ENCODE measurements around the gene SLC25A24.
A peak's percentile ranks its signal among the peaks of the same experiment; 100 is the strongest.
"Not testable (repeated sequence)": the region's sequence is repeated elsewhere in the genome, so short reads cannot be mapped to it uniquely, and the experiment has no call there.

SLC25A24 gene

GRCh38 chr1:108199781-108200686 is at the start of gene SLC25A24:
SLC25A24 (minus strand) TSS chr1:108200343; CDS start chr1:108200138, 205 bp downstream.
- peak; percentile 42 to 50 for DNase-seq (ENCODE audit: low read depth in 2 of 2)

DNA sequence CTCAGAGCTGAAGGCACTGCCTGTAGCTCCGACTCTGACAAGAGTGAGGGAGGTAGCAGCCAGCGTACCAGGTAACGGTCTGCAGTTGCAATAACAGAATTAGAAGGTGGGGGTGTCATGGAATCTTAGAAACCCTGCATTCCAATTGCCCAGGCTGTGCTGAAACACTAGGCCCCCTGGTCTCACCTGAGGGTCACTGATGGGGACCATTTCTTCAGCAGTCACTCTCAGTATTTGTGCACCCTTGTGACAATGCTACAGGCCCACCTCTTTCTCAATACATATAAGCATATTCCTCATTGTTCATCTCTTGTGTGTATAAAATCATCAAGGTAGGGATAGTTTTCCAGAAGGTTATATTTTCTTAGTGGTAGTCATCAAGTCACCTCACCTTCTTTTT is 43.8 kb upstream of the SLC25A24 start, which contains the start of gene NBPF4:
TSS of gene NBPF4 (minus strand) at position 101 of the 400 bp plus-strand sequence. CDS start 315 bp downstream, outside the sequence.
- DNase-seq (ENCODE audit: low read depth in 2 of 2), result not testable (repeated sequence)

DNA sequence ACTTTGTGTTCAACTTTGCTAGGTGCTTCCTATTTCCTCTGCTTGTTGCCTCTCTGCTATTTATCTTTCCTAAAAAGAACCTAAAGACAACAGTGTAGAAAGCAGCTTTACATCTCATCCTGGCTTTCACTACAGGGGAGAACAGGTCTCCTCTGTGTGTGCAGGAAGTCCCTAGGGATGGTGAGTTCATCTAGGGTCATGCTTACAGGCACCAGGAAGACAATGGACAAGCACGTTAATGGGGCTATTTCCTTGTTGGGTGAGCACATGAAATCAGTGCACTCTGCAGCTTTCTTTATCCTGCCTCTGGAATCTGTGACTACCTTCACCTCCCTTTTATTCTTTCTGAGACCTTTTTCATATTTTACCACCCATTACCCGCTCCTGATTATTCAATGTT is 39.3 kb upstream of the SLC25A24 start:
- not testable (repeated sequence) for DNase-seq (ENCODE audit: low read depth in 2 of 2)

DNA sequence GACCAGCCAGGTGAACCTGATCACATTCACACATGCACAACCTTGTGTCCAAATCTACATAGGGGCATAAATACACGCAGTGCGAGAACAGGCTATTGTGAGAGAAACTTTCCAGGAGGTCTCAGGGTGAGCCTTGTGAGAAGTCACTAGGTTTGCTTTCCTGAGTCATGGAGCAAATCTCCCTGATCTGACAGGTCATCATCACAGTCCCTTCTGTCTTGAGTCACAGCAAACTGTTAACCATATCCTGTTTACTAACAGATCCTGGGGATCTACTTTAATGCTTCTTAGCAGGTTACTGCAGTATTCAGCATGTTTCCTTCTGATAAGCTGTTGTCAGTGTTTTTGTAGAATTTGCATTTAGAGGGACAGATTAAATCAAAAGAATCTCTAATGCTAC is 35.2 kb upstream of the SLC25A24 start:
- DNase-seq (ENCODE audit: low read depth in 2 of 2), result not testable (repeated sequence)

- not testable (repeated sequence) for DNase-seq (ENCODE audit: low read depth in 2 of 2)
Measured at GRCh38 chr1:108232183-108232582, 32.0 kb upstream of the SLC25A24 start.

DNA sequence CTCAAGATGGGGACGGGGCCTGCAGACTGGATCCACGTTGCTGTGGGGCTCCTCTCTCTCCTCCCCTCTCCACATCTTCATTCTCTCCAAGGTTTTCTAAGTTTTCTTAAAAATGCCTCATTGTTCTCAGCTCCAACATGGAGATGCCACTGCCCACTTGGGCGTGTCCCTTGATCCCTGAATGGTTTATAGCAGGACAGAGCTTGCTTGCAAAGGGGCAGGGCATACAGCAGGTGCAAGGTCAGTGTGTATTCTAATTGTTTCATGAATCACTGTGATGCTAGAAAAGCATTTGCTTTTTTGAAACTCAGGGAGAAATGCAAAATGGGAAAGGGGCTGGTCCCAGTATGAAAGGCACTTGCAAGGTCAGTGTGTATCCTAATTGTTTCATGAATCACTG is 29.8 kb upstream of the SLC25A24 start:
- not testable (repeated sequence) for DNase-seq (ENCODE audit: low read depth in 2 of 2)

- DNase-seq (ENCODE audit: low read depth in 2 of 2), result not testable (repeated sequence)
Measured at GRCh38 chr1:108227772-108228171, 27.6 kb upstream of the SLC25A24 start.

- DNase-seq (ENCODE audit: low read depth in 2 of 2), result not testable (repeated sequence)
Measured at GRCh38 chr1:108226855-108227254, 26.7 kb upstream of the SLC25A24 start.

- DNase-seq (ENCODE audit: low read depth in 2 of 2), result not testable (repeated sequence)
Measured at GRCh38 chr1:108223226-108223625, 23.1 kb upstream of the SLC25A24 start.

- DNase-seq (ENCODE audit: low read depth in 2 of 2), result not testable (repeated sequence)
Measured at GRCh38 chr1:108217515-108218174, 17.5 kb upstream of the SLC25A24 start.

GRCh38 chr1:108217007-108217406 is 16.9 kb upstream of the SLC25A24 start:
- not testable (repeated sequence) for DNase-seq (ENCODE audit: low read depth in 2 of 2)

DNA sequence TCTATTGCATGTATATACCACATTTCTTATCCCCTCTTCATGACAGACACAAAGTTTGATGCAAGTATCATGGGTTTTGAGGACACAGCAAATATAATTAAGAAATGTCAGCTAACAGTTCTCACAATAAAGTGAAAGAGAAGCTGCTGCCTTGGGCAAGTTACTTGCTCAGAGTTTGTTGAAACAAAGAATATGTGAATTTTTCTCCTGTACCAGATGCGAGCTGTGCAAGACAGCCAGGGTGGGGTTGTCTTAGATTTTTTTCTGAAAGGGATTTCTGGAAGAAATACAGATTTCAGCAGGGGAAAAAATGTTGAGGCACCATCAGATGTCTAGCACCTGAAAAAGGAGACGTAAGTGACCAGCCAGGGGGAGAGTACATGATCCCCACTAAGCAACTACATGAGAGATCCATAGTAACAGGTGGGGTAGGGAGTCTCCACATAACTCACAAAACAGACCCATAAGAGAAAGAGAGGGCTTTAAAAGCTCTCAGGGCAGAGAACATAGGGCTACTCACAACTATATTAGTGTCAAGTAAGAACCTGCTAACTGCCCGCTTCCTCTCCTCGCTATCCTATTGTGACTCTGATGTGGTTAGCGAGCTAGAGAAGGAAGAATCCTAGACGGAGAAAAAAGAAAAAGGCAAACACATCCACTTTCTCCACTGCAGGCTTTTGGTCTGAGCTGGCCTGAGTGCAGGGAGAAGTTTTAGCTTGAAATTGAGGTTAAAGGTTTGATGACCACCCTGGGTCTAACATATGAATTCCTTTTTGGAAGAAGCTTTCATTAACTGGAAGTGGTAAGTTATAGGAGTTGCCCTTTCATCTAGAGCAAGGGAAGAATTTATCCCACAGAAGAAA is 16.1 kb upstream of the SLC25A24 start:
- DNase-seq (ENCODE audit: low read depth in 2 of 2), result not testable (repeated sequence)

- DNase-seq (ENCODE audit: low read depth in 2 of 2), result not testable (repeated sequence)
Measured at GRCh38 chr1:108214641-108215465, 14.7 kb upstream of the SLC25A24 start.

- no peak for DNase-seq (ENCODE audit: low read depth in 2 of 2)
Measured at GRCh38 chr1:108211014-108211413, 10.9 kb upstream of the SLC25A24 start.

- no peak for DNase-seq (ENCODE audit: low read depth in 2 of 2)
Measured at GRCh38 chr1:108209456-108210108, 9.4 kb upstream of the SLC25A24 start.

GRCh38 chr1:108208724-108209446 is 8.7 kb upstream of the SLC25A24 start:
- DNase-seq (ENCODE audit: low read depth in 2 of 2), result no peak

DNA sequence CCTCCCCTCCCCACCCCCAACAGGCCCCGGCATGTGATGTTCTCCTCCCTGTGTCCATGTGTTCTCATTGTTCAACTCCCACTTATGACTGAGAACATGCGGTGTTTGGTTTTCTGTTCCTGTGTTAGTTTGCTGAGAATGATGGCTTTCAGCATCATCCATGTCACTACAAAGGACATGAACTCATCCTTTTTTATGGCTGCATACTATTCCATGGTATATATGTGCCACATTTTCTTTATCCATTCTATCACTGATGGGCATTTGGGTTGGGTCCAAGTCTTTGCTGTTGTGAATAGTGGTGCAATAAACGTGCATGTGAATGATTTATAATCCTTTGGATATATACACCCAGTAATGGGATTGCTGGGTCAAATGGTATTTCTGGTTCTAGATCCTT is 3.4 kb upstream of the SLC25A24 start:
- DNase-seq (ENCODE audit: low read depth in 2 of 2), result not testable (repeated sequence)

DNA sequence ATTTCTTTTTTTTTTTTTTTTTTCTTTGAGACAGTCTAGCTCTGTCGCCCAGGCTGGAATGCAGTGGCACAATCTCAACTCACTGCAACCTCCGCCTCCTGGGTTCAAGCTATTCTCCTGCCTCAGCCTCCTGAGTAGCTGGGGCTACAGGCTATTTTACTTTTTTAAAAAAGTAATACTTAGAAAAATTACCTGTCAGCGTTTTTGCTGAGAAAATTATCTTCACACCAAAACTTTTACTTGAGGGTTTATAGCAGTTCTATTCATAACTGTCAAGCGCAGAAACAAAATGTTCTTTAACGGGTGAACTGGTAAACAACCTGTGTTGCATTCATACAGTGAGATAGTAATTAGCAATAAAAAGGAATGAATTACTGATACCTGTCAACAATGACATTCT is 1.5 kb upstream of the SLC25A24 start:
- no peak for DNase-seq (ENCODE audit: low read depth in 2 of 2)

- DNase-seq (ENCODE audit: low read depth in 2 of 2), result peak in 1 of 2 donors; percentile 12
Measured at GRCh38 chr1:108200687-108201051, 526 bp upstream of the SLC25A24 start.
